ENCODE results near the gene ITPK1. TPM values are rescaled to one million over a fixed set of nuclear protein-coding genes. Genes with fewer than 3 reads are reported as not detected.

The ITPK1 gene
- polyA plus RNA-seq, 4 donors = 26.9 to 36.1 (median 34.2) TPM

- DNase-seq (ENCODE audit: low read depth in 4 of 4, low spot score in 2 of 4) = no peak
Observed at GRCh38 chr14:93085911-93086310, 29.8 kb downstream of the ITPK1 start.

DNA sequence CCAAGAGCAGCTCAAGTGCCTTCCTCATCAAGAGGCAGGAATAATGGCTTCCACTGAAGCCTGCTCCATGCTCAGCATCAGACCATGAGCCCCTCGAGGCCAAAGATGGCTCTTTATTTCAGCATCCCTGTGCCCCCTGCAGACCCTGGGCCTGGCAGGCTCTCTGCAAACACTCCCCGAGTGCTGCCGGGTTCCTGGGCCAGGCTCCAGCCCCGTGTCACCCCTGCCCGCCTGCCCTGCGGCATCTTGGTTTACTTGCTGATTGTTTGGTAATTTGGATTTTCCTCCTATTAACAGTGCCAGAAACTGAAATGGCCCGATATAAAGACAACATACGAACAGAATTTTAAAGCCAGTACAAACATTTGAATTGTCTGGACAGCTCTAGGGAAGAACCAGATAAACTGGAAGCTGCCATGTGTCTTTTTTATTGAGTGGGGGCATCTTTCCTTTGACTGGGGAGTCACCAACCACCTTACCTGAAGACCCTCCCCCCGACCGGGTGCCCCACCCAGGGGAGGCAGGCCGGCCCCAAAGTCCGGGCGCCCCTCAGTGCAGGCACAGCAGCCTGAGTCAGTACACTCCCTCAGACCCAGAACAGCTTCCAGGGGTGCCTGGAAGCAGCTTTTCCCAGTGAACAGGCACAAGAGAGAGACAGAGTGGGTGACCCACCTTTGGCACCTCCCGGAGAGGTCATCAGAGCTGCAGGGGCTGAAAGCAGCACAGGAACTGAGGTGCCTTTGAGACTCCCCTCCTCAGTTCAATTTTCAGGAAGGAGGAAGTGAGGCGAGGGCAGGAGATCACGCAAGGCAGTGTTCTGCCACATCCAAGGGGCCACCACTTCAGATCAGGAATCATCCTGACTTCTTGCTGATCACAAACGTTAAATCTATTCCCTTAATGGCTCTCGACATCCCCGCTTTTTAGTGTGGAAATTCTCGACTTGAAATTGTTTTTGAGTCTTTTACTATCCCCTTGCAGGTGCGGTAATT is 30.6 kb downstream of the ITPK1 start:
- no peak for DNase-seq (ENCODE audit: low read depth in 4 of 4, low spot score in 2 of 4)

- DNase-seq (ENCODE audit: low read depth in 4 of 4, low spot score in 2 of 4) = no peak
Observed at GRCh38 chr14:93084402-93084801, 31.3 kb downstream of the ITPK1 start.

DNA sequence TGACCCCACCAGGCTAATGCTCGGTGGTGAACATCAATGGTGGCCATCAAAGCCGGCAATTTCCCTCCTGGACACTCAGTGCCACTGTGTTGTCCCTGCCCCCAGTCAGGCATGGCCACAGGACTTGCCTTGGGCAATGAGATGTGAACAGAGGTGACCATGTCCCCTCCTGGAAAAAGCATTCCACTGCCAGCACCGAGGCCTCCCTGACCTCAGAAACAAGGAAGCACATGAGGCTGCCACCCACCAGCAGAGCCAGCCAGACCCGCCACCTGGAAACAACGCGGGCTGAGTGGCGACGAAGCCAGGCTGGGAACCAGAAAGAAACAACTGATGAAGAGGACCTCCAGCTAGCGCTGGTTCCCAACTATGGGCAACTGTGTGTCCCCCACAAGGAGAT is 31.8 kb downstream of the ITPK1 start:
- no peak for DNase-seq (ENCODE audit: low read depth in 4 of 4, low spot score in 2 of 4)

- DNase-seq (ENCODE audit: low read depth in 4 of 4, low spot score in 2 of 4) = no peak
Observed at GRCh38 chr14:93082576-93083001, 33.1 kb downstream of the ITPK1 start.

DNA sequence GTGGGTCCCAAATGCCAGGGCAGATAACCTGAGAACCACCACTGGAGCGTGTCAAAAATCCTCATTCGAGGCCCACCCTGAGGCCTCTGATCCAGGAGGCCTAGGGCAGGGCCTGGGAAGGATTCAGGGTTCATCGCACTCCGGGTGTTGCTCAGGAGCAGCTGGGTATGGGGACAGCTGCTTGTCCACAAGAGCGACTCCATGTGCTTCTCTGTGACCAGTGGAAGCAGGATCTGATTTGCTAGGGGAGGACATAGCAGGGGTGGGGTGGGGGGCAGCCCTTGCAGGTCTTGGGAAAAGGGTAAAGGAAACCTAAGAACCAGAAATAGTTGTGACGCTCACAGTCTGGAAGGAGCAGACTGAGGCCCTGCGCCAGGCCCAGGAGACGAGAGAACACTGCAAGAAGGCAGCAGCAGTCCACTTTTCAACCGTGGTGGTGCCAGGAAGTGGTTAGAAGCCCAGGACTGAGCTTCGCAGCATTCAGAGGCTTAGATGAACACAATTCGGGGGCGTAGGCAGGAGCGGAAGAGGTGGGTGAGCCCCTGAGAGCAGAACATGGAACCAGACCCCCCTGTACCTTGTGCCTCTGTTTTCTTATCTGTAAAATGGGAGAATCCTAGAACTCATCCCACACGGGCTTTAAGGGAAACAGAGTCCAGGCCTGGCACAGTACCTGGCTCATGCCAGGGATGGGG is 33.7 kb downstream of the ITPK1 start:
- DNase-seq (ENCODE audit: low read depth in 4 of 4, low spot score in 2 of 4) = no peak

- no peak for DNase-seq (ENCODE audit: low read depth in 4 of 4, low spot score in 2 of 4)
Observed at GRCh38 chr14:93079865-93080403, 35.8 kb downstream of the ITPK1 start.

GRCh38 chr14:93079321-93079720 is 36.4 kb downstream of the ITPK1 start:
- DNase-seq (ENCODE audit: low read depth in 4 of 4, low spot score in 2 of 4) = no peak

DNA sequence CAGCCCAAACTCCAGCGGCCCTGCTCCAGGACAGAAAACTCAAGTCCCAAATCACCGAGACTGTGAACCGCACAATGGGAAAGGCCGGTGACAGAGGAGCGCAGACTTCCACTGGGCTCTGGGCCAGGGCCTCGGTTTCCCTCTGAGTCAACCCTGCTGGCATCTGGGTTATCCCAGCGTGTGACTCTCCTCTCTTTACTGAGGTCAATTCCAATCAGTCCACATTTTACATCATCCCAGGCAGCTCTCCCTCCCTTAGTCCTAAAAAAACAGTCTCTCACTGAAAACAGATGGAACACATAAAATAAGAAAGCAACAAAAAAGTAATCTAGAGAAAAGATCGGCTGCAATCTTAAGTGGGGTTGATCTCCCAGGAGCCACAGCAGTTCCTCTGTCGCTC is 36.9 kb downstream of the ITPK1 start:
- DNase-seq (ENCODE audit: low read depth in 4 of 4, low spot score in 2 of 4) = no peak

- DNase-seq (ENCODE audit: low read depth in 4 of 4, low spot score in 2 of 4) = no peak
Observed at GRCh38 chr14:93076755-93077154, 39.0 kb downstream of the ITPK1 start.

DNA sequence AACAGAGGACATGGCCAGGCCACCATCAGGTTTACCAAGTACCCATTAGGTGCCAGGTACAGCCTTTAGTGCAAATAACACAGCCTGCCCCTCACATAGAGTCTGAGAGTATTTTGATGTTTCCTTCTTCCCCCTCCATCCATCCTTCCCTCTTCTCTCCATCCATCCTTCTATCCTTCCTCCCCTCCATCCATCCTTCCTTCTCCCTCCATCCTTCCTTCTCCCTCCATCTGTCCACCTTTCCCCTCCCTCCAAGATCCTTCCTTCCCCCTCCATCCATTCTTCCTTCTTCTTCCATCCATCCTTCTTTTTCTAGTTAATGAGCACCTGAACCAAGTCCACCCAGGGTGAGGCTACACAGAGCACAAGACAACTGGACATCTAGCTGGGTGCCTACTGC is 39.8 kb downstream of the ITPK1 start:
- DNase-seq (ENCODE audit: low read depth in 4 of 4, low spot score in 2 of 4) = no peak

DNA sequence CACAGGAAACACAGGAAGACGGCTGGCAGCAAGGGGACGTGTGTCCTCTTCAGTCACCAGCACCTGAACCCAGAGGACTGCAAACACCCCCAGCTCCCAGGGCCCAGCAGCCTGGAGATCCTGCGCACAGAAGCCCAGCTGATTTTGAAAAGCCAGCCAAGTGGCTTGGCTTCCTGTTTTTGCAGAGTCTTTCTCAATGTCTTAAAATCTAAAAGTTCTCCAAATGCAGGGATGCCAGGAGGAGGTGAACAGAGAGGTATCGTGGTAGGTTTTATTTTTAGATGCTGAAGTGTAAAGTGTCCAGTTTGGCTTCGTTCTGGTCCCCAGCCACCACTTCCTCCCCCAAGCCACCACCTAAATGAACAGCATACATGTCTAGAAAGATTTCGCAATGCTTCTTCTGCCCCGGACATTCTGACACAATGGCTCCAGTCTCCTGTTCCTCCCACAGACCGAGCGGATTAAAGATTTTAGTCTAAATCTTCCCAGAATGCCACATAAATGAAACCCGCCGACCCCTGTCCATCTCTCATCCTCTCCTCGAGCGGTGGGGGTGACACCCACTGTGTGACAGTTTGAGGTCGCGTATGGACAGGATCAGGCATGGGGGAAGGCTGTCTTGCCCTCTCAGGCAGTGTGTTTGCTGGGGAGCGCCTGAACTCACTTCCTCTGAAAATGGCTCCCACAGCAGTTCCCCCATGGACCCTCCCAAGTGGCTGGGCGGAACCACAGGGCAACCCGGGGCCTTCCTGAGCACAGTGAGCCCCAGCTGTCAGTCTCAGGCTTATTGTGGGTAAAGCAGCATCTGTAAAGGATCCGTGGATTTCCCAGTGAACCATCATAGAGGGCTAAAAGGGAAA is 41.6 kb downstream of the ITPK1 start:
- DNase-seq (ENCODE audit: low read depth in 4 of 4, low spot score in 2 of 4) = no peak

GRCh38 chr14:93073358-93073707 is 42.4 kb downstream of the ITPK1 start:
- DNase-seq (ENCODE audit: low read depth in 4 of 4, low spot score in 2 of 4) = no peak

- no peak for DNase-seq (ENCODE audit: low read depth in 4 of 4, low spot score in 2 of 4)
Observed at GRCh38 chr14:93072659-93073357, 42.9 kb downstream of the ITPK1 start.

GRCh38 chr14:93068711-93069110 is 47.0 kb downstream of the ITPK1 start:
- no peak for DNase-seq (ENCODE audit: low read depth in 4 of 4, low spot score in 2 of 4)

GRCh38 chr14:93067088-93067487 is 48.6 kb downstream of the ITPK1 start:
- DNase-seq (ENCODE audit: low read depth in 4 of 4, low spot score in 2 of 4) = no peak

DNA sequence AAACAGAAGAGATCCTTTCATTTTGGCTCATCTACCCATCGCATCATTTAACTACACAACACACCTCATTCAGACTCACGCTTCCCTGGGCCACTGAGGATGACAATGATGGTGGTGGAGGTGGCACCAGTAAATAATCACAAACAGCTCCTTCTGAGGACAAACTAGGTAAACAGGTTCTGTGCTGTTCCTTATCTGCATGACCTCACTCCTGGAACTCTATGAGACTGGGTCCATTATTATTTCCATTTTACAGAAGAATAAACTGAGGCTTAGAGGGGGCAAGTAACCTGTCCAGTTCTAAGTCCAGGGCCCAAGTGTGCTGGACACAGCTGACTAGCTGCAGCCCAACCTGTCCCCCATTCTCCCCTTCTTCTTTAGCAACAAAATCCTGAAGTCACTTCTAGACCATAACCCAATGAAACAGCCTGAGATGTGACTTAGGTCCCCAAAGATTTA is 50.4 kb downstream of the ITPK1 start:
- DNase-seq (ENCODE audit: low read depth in 4 of 4, low spot score in 2 of 4) = no peak

GRCh38 chr14:93064411-93065271 is 51.1 kb downstream of the ITPK1 start:
- DNase-seq (ENCODE audit: low read depth in 4 of 4, low spot score in 2 of 4) = no peak

DNA sequence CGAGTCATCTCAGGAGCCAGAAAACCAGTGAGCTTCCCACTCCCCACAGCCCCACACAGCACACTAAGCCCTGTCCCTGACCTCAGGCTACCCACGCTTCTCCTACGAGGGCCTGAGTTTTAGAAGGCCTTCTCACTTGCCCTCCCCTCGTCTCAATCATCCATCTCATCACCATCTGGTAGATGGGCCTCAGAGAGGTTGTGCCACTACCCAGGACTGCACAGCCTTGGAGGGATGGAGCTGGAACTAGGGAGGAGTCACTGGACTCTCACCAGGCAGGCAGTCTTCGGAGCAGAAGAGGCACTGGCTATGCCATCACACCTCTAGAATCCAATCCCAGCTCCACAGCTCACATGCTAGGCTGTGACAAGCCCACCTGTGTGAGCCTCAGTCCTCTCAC is 52.3 kb downstream of the ITPK1 start:
- no peak for DNase-seq (ENCODE audit: low read depth in 4 of 4, low spot score in 2 of 4)

Data from left renal cortex interstitium (tissue), 4 donors.